Measurements from ENCODE around the gene SCN1B. TPM values are rescaled to one million over a fixed set of nuclear protein-coding genes. Genes with fewer than 3 reads are reported as not detected.
"Not testable (repeated sequence)": the region's sequence is repeated elsewhere in the genome, so short reads cannot be mapped to it uniquely, and the experiment has no call there.

Gene SCN1B
- polyA plus RNA-seq, 4 donors, result 0.74 to 2.1 (median 1.2) TPM

GRCh38 chr19:35000647-35001501, 29.4 kb upstream of the SCN1B start:
- DNase-seq (ENCODE audit: low read depth in 4 of 4, low spot score in 3 of 4), result no peak

GRCh38 chr19:35002037-35002535, 28.2 kb upstream of the SCN1B start:
- no peak for DNase-seq (ENCODE audit: low read depth in 4 of 4, low spot score in 3 of 4)

- no peak for DNase-seq (ENCODE audit: low read depth in 4 of 4, low spot score in 3 of 4)
These were observed 25.6 kb upstream of the SCN1B start for GRCh38 chr19:35004517-35005255.

- no peak for DNase-seq (ENCODE audit: low read depth in 4 of 4, low spot score in 3 of 4)
These were observed 24.9 kb upstream of the SCN1B start for GRCh38 chr19:35005256-35005977.

- DNase-seq (ENCODE audit: low read depth in 4 of 4, low spot score in 3 of 4), result not testable (repeated sequence)
These were observed 24.3 kb upstream of the SCN1B start for GRCh38 chr19:35006007-35006341.

GRCh38 chr19:35006342-35006998, 23.8 kb upstream of the SCN1B start:
- no peak for DNase-seq (ENCODE audit: low read depth in 4 of 4, low spot score in 3 of 4)

GRCh38 chr19:35006999-35007365, 23.3 kb upstream of the SCN1B start:
- no peak for DNase-seq (ENCODE audit: low read depth in 4 of 4, low spot score in 3 of 4)

GRCh38 chr19:35007427-35007826, 22.8 kb upstream of the SCN1B start:
- DNase-seq (ENCODE audit: low read depth in 4 of 4, low spot score in 3 of 4), result not testable (repeated sequence)

GRCh38 chr19:35008891-35009341, 21.4 kb upstream of the SCN1B start:
- no peak for DNase-seq (ENCODE audit: low read depth in 4 of 4, low spot score in 3 of 4)

- no peak for DNase-seq (ENCODE audit: low read depth in 4 of 4, low spot score in 3 of 4)
These were observed 20.6 kb upstream of the SCN1B start for GRCh38 chr19:35009424-35010415.

GRCh38 chr19:35011091-35011689, 19.1 kb upstream of the SCN1B start:
- no peak for DNase-seq (ENCODE audit: low read depth in 4 of 4, low spot score in 3 of 4)

- no peak for DNase-seq (ENCODE audit: low read depth in 4 of 4, low spot score in 3 of 4)
These were observed 18.3 kb upstream of the SCN1B start for GRCh38 chr19:35011737-35012682.

- no peak for DNase-seq (ENCODE audit: low read depth in 4 of 4, low spot score in 3 of 4)
These were observed 17.0 kb upstream of the SCN1B start for GRCh38 chr19:35013041-35013819.

GRCh38 chr19:35013820-35014754, 16.2 kb upstream of the SCN1B start:
- DNase-seq (ENCODE audit: low read depth in 4 of 4, low spot score in 3 of 4), result no peak

- DNase-seq (ENCODE audit: low read depth in 4 of 4, low spot score in 3 of 4), result not testable (repeated sequence)
These were observed 15.5 kb upstream of the SCN1B start for GRCh38 chr19:35014774-35015173.
